ENCODE results near the gene RGS9BP.

DNA sequence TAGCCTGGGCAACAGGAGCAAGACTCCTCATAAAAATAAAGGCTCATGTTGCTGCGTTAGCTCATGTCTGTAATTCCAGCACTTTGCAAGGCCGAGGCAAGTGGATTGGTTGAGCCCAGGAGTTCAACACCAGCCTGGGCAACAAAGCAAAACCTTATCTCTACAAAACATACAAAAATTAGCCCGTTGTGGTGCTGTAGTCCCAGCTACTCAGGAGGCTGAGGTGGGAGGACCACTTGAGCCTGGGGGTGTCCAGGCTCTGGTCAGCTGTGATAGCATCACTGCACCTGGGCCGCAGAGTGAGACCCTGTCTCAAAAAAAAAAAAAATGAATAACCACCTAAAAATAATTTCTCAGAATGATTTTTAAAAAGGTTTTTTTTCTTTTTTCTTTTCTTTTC is 12.0 kb downstream of the RGS9BP start:
- no peak for TF ChIP-seq EZH2phosphoT487 (IDR thresholded peaks at IDR 0.05)
- TF ChIP-seq, protein P1, sequence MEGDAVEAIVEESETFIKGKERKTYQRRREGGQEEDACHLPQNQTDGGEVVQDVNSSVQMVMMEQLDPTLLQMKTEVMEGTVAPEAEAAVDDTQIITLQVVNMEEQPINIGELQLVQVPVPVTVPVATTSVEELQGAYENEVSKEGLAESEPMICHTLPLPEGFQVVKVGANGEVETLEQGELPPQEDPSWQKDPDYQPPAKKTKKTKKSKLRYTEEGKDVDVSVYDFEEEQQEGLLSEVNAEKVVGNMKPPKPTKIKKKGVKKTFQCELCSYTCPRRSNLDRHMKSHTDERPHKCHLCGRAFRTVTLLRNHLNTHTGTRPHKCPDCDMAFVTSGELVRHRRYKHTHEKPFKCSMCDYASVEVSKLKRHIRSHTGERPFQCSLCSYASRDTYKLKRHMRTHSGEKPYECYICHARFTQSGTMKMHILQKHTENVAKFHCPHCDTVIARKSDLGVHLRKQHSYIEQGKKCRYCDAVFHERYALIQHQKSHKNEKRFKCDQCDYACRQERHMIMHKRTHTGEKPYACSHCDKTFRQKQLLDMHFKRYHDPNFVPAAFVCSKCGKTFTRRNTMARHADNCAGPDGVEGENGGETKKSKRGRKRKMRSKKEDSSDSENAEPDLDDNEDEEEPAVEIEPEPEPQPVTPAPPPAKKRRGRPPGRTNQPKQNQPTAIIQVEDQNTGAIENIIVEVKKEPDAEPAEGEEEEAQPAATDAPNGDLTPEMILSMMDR (IDR thresholded peaks at IDR 0.05): no peak
- TF ChIP-seq EZH2 (IDR thresholded peaks at IDR 0.05): no peak

Measured in neural progenitor cell (in vitro differentiated cells).